Measurements from ENCODE around the gene XRCC4.

XRCC4 gene

GRCh38 chr5:83076742-83077661, at the start of gene XRCC4, which contains the start of gene TMEM167A:
TSS of gene XRCC4 (plus strand) at chr5:83077547. CDS start at chr5:83104920, 27,373 bp downstream.
TSS of gene TMEM167A (minus strand) at chr5:83077394. CDS start at chr5:83077323, 71 bp downstream.
- no peaks in the 10 kb centered on the region for H3K27me3 ChIP-seq (ENCODE audit: insufficient read depth, low read length)
- H3K9me3 ChIP-seq (ENCODE audit: low read length), result no peaks in the 10 kb centered on the region
- peaks cover 6% of the 10 kb centered on the region for H3K36me3 ChIP-seq (ENCODE audit: insufficient read depth, low read length)
- peak within 1 kb of the TSS; percentile 85 for H2AFZ ChIP-seq (ENCODE audit: low read depth, low read length)
- peak within 1 kb of the TSS; percentile 81 for H3K4me3 ChIP-seq (ENCODE audit: low read length)
- H3K4me1 ChIP-seq (ENCODE audit: insufficient read depth, low read length), result peaks cover 18% of the 10 kb centered on the region

- Histone ChIP-seq H3K4me3 (ENCODE audit: low read length) (no peak overlapping the region), H3K4me1 (ENCODE audit: insufficient read depth, low read length) (peaks cover 26% of the 10 kb centered on the region), H3K27me3 (ENCODE audit: insufficient read depth, low read length) (no peaks in the 10 kb centered on the region), H3K36me3 (ENCODE audit: insufficient read depth, low read length) (no peaks in the 10 kb centered on the region), H3K9me3 (ENCODE audit: low read length) (peaks cover 3% of the 10 kb centered on the region), H2AFZ (ENCODE audit: low read depth, low read length) (no peak overlapping the region)
These were observed 47.4 kb upstream of the XRCC4 start for GRCh38 chr5:83029912-83030311.

- Histone ChIP-seq H2AFZ (ENCODE audit: low read depth, low read length) (no peak overlapping the region), H3K27me3 (ENCODE audit: insufficient read depth, low read length) (no peaks in the 10 kb centered on the region), H3K9me3 (ENCODE audit: low read length) (peaks cover 3% of the 10 kb centered on the region), H3K36me3 (ENCODE audit: insufficient read depth, low read length) (no peaks in the 10 kb centered on the region), H3K4me3 (ENCODE audit: low read length) (no peak overlapping the region), H3K4me1 (ENCODE audit: insufficient read depth, low read length) (peaks cover 21% of the 10 kb centered on the region)
These were observed 46.0 kb upstream of the XRCC4 start for GRCh38 chr5:83031381-83031780.

- Histone ChIP-seq H3K9me3 (ENCODE audit: low read length) (peaks cover 3% of the 10 kb centered on the region), H2AFZ (ENCODE audit: low read depth, low read length) (no peak overlapping the region), H3K36me3 (ENCODE audit: insufficient read depth, low read length) (no peaks in the 10 kb centered on the region), H3K4me1 (ENCODE audit: insufficient read depth, low read length) (peaks cover 18% of the 10 kb centered on the region), H3K27me3 (ENCODE audit: insufficient read depth, low read length) (no peaks in the 10 kb centered on the region), H3K4me3 (ENCODE audit: low read length) (no peak overlapping the region)
These were observed 43.3 kb upstream of the XRCC4 start for GRCh38 chr5:83034036-83034435.

- H2AFZ ChIP-seq (ENCODE audit: low read depth, low read length), result no peak overlapping the region
- no peaks in the 10 kb centered on the region for H3K36me3 ChIP-seq (ENCODE audit: insufficient read depth, low read length)
- peaks cover 3% of the 10 kb centered on the region for H3K9me3 ChIP-seq (ENCODE audit: low read length)
- H3K4me1 ChIP-seq (ENCODE audit: insufficient read depth, low read length), result peaks cover 18% of the 10 kb centered on the region
- no peaks in the 10 kb centered on the region for H3K27me3 ChIP-seq (ENCODE audit: insufficient read depth, low read length)
- no peak overlapping the region for H3K4me3 ChIP-seq (ENCODE audit: low read length)
These were observed 42.7 kb upstream of the XRCC4 start for GRCh38 chr5:83034528-83035207.

- H3K9me3 ChIP-seq (ENCODE audit: low read length), result no peaks in the 10 kb centered on the region
- H3K4me3 ChIP-seq (ENCODE audit: low read length), result no peak overlapping the region
- no peak overlapping the region for H2AFZ ChIP-seq (ENCODE audit: low read depth, low read length)
- no peaks in the 10 kb centered on the region for H3K27me3 ChIP-seq (ENCODE audit: insufficient read depth, low read length)
- peaks cover 18% of the 10 kb centered on the region for H3K4me1 ChIP-seq (ENCODE audit: insufficient read depth, low read length)
- no peaks in the 10 kb centered on the region for H3K36me3 ChIP-seq (ENCODE audit: insufficient read depth, low read length)
These were observed 41.8 kb upstream of the XRCC4 start for GRCh38 chr5:83035373-83036100.

- Histone ChIP-seq H2AFZ (ENCODE audit: low read depth, low read length) (peak overlapping the region; percentile 57), H3K36me3 (ENCODE audit: insufficient read depth, low read length) (no peaks in the 10 kb centered on the region), H3K4me1 (ENCODE audit: insufficient read depth, low read length) (peaks cover 18% of the 10 kb centered on the region), H3K27me3 (ENCODE audit: insufficient read depth, low read length) (no peaks in the 10 kb centered on the region), H3K9me3 (ENCODE audit: low read length) (no peaks in the 10 kb centered on the region), H3K4me3 (ENCODE audit: low read length) (no peak overlapping the region)
These were observed 40.3 kb upstream of the XRCC4 start for GRCh38 chr5:83036991-83037575.

GRCh38 chr5:83038924-83039323, 38.4 kb upstream of the XRCC4 start:
- Histone ChIP-seq H3K9me3 (ENCODE audit: low read length) (no peaks in the 10 kb centered on the region), H3K4me1 (ENCODE audit: insufficient read depth, low read length) (peaks cover 17% of the 10 kb centered on the region), H2AFZ (ENCODE audit: low read depth, low read length) (no peak overlapping the region), H3K27me3 (ENCODE audit: insufficient read depth, low read length) (no peaks in the 10 kb centered on the region), H3K4me3 (ENCODE audit: low read length) (no peak overlapping the region), H3K36me3 (ENCODE audit: insufficient read depth, low read length) (no peaks in the 10 kb centered on the region)

GRCh38 chr5:83042507-83042906, 34.8 kb upstream of the XRCC4 start:
- H3K36me3 ChIP-seq (ENCODE audit: insufficient read depth, low read length), result no peaks in the 10 kb centered on the region
- no peaks in the 10 kb centered on the region for H3K4me1 ChIP-seq (ENCODE audit: insufficient read depth, low read length)
- no peak overlapping the region for H3K4me3 ChIP-seq (ENCODE audit: low read length)
- H3K9me3 ChIP-seq (ENCODE audit: low read length), result no peaks in the 10 kb centered on the region
- H3K27me3 ChIP-seq (ENCODE audit: insufficient read depth, low read length), result no peaks in the 10 kb centered on the region
- H2AFZ ChIP-seq (ENCODE audit: low read depth, low read length), result no peak overlapping the region

- Histone ChIP-seq H3K9me3 (ENCODE audit: low read length) (no peaks in the 10 kb centered on the region), H2AFZ (ENCODE audit: low read depth, low read length) (no peak overlapping the region), H3K27me3 (ENCODE audit: insufficient read depth, low read length) (no peaks in the 10 kb centered on the region), H3K4me3 (ENCODE audit: low read length) (no peak overlapping the region), H3K36me3 (ENCODE audit: insufficient read depth, low read length) (peaks cover 3% of the 10 kb centered on the region), H3K4me1 (ENCODE audit: insufficient read depth, low read length) (no peaks in the 10 kb centered on the region)
These were observed 32.4 kb upstream of the XRCC4 start for GRCh38 chr5:83044926-83045325.

- Histone ChIP-seq H3K4me1 (ENCODE audit: insufficient read depth, low read length) (no peaks in the 10 kb centered on the region), H3K27me3 (ENCODE audit: insufficient read depth, low read length) (no peaks in the 10 kb centered on the region)
These were observed 29.1 kb upstream of the XRCC4 start for GRCh38 chr5:83048277-83048676.

GRCh38 chr5:83048811-83049210, 28.5 kb upstream of the XRCC4 start:
- no peak overlapping the region for H3K4me3 ChIP-seq (ENCODE audit: low read length)
- no peak overlapping the region for H2AFZ ChIP-seq (ENCODE audit: low read depth, low read length)
- no peaks in the 10 kb centered on the region for H3K27me3 ChIP-seq (ENCODE audit: insufficient read depth, low read length)
- no peaks in the 10 kb centered on the region for H3K9me3 ChIP-seq (ENCODE audit: low read length)
- H3K36me3 ChIP-seq (ENCODE audit: insufficient read depth, low read length), result peaks cover 27% of the 10 kb centered on the region
- no peaks in the 10 kb centered on the region for H3K4me1 ChIP-seq (ENCODE audit: insufficient read depth, low read length)

More at GRCh38 chr5:83048277-83048676, 29.1 kb upstream of the XRCC4 start:
- H3K9me3 ChIP-seq (ENCODE audit: low read length), result no peaks in the 10 kb centered on the region
- H3K36me3 ChIP-seq (ENCODE audit: insufficient read depth, low read length), result peaks cover 23% of the 10 kb centered on the region
- no peak overlapping the region for H3K4me3 ChIP-seq (ENCODE audit: low read length)
- no peak overlapping the region for H2AFZ ChIP-seq (ENCODE audit: low read depth, low read length)

Data from neuron (in vitro differentiated cells).